ENCODE results near the gene MAIP1.

MAIP1 gene

DNA sequence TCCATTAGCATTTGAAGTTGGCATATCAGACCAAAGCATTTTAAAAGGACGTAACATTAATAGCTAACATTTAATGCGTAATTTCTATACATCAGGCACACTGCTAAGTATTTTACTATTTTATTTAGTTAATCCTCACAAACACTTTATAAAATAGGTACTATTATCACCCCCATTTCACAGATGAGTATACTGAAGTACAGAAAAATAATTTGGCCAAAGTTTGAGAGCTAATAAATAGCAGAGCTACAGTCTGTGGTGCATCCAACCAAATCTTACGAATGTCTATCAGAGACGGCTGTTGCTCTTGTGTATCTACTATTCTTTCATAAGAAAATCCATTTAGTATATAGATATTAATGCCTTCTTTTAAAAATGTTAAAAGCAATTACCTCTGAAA lies 12.0 kb upstream of the MAIP1 start:
- H3K27ac Mint-ChIP-seq = no peak overlapping the region
- H3K27me3 Mint-ChIP-seq (ENCODE audit: low read depth, poor library complexity) = no peaks in the 10 kb centered on the region
- DNase-seq = no peak
- no peaks in the 10 kb centered on the region for H3K9me3 Mint-ChIP-seq
- no peak overlapping the region for H3K4me3 Mint-ChIP-seq
- no peak for TF ChIP-seq CTCF (IDR thresholded peaks at IDR 0.05)
- H3K36me3 Mint-ChIP-seq (ENCODE audit: low read depth) = peaks cover 45% of the 10 kb centered on the region
- no peaks in the 10 kb centered on the region for H3K4me1 Mint-ChIP-seq

DNA sequence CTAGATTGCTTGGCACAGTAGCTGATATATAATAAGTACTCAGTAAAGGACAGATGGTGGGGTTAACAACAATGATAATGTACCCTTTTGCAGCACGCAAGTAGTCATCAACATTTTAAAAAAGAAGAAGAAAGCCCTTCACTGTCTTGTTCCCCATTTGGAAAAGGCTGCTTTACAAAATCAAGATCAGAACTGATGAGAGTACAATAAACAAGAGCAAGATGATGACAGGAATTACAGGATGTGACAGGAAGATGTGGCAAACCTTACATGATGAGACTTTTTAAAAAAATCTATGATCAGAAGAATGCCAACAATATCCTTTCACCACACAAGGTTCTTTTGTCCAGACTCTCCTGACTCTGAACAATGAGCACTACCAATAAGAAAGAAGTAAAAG lies 9.2 kb upstream of the MAIP1 start:
- TF ChIP-seq CTCF (IDR thresholded peaks at IDR 0.05) = no peak
- Mint-ChIP-seq H3K27me3 (ENCODE audit: low read depth, poor library complexity) (no peaks in the 10 kb centered on the region), H3K27ac (no peak overlapping the region), H3K4me3 (no peak overlapping the region), H3K36me3 (ENCODE audit: low read depth) (peaks cover 35% of the 10 kb centered on the region), H3K9me3 (no peaks in the 10 kb centered on the region), H3K4me1 (no peaks in the 10 kb centered on the region)
- no peak for DNase-seq

DNA sequence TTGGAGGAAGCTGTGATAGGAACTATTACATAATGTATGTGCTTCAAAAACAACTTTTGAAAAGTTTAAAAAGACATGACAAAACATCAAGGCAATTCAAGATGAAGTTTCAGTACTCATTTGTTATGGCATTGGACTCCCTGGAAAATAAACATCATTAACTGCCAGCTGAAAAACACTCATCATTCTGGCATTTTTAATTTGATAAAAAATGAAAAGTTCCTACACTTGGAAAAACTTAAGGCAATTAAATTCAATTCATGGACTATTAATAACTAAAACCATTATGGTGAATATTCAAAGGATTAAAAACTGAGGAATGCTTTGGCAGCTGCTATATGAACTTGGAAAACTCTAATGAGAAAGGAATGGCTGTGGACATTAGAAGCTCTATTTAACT lies 8.5 kb upstream of the MAIP1 start:
- Mint-ChIP-seq H3K9me3 (no peaks in the 10 kb centered on the region), H3K4me3 (no peak overlapping the region), H3K4me1 (no peaks in the 10 kb centered on the region), H3K36me3 (ENCODE audit: low read depth) (peaks cover 36% of the 10 kb centered on the region), H3K27me3 (ENCODE audit: low read depth, poor library complexity) (no peaks in the 10 kb centered on the region), H3K27ac (no peak overlapping the region)
- no peak for DNase-seq
- no peak for TF ChIP-seq CTCF (IDR thresholded peaks at IDR 0.05)

DNA sequence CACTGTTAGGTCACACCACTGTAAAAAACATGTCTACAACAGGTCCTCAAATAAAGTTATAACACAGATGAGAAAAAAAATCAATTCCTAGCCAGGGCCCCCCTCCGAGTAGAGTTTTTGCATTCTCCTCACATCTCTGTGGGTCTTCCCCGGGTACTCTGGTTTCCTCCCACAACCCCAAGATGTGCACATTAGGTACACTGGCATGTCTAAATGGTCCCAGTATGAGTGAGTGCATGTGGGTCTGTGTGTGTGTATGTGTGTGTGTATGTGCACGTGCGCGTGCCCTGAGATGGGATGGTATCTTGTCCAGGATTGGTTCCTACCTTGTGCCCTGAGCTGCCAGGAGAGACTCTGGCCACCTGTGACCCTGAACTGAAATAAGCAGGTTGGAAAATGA lies 5.0 kb upstream of the MAIP1 start:
- no peak for DNase-seq
- TF ChIP-seq CTCF (IDR thresholded peaks at IDR 0.05) = no peak
- H3K9me3 Mint-ChIP-seq = no peaks in the 10 kb centered on the region
- H3K27me3 Mint-ChIP-seq (ENCODE audit: low read depth, poor library complexity) = no peaks in the 10 kb centered on the region
- peaks cover 23% of the 10 kb centered on the region for H3K4me1 Mint-ChIP-seq
- peaks cover 14% of the 10 kb centered on the region for H3K36me3 Mint-ChIP-seq (ENCODE audit: low read depth)
- H3K4me3 Mint-ChIP-seq = no peak overlapping the region
- H3K27ac Mint-ChIP-seq = no peak overlapping the region

GRCh38 chr2:199951023-199951422 lies 4.4 kb upstream of the MAIP1 start:
- H3K9me3 Mint-ChIP-seq = no peaks in the 10 kb centered on the region
- peaks cover 25% of the 10 kb centered on the region for H3K4me1 Mint-ChIP-seq
- no peak overlapping the region for H3K27ac Mint-ChIP-seq
- no peak for DNase-seq
- H3K4me3 Mint-ChIP-seq = no peak overlapping the region
- peaks cover 14% of the 10 kb centered on the region for H3K36me3 Mint-ChIP-seq (ENCODE audit: low read depth)
- TF ChIP-seq CTCF (IDR thresholded peaks at IDR 0.05) = no peak
- H3K27me3 Mint-ChIP-seq (ENCODE audit: low read depth, poor library complexity) = no peaks in the 10 kb centered on the region

GRCh38 chr2:199955007-199955338 lies 409 bp upstream of the MAIP1 start:
- DNase-seq = no peak
- H3K27ac Mint-ChIP-seq = peak overlapping the region; percentile 99
- H3K4me1 Mint-ChIP-seq = peaks cover 52% of the 10 kb centered on the region
- H3K4me3 Mint-ChIP-seq = peak overlapping the region; percentile 99
- no peak for TF ChIP-seq CTCF (IDR thresholded peaks at IDR 0.05)
- H3K27me3 Mint-ChIP-seq (ENCODE audit: low read depth, poor library complexity) = no peaks in the 10 kb centered on the region
- H3K9me3 Mint-ChIP-seq = no peaks in the 10 kb centered on the region
- peaks cover 19% of the 10 kb centered on the region for H3K36me3 Mint-ChIP-seq (ENCODE audit: low read depth)
